ENCODE measurements around the gene RNASE9. TPM values are rescaled to one million over a fixed set of nuclear protein-coding genes. Genes with fewer than 3 reads are reported as not detected.

RNASE9 gene
- total RNA-seq, 4 donors from 2014 or later = not detected

DNA sequence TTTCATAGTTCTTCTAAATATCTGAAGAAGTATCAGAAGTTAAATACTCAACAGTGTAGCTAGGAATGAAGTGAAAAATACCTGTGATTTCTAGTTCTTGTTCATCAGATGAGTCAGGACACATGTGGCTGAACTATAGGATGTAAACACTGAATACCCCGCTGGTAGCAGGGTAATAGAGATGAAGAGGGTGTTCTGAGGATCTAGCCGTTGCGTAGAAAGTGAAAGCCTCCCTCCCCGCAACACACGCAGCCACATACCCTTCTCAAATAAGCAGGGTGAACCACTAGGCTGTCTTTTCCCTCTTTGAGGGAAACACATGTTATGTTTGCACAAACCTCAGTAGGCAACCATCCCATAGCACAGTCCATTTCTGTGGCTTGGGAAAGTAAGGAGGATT, 46.8 kb upstream of the RNASE9 start:
- TF ChIP-seq POLR2A (IDR thresholded peaks at IDR 0.05) = no peak
- TF ChIP-seq, protein P1, sequence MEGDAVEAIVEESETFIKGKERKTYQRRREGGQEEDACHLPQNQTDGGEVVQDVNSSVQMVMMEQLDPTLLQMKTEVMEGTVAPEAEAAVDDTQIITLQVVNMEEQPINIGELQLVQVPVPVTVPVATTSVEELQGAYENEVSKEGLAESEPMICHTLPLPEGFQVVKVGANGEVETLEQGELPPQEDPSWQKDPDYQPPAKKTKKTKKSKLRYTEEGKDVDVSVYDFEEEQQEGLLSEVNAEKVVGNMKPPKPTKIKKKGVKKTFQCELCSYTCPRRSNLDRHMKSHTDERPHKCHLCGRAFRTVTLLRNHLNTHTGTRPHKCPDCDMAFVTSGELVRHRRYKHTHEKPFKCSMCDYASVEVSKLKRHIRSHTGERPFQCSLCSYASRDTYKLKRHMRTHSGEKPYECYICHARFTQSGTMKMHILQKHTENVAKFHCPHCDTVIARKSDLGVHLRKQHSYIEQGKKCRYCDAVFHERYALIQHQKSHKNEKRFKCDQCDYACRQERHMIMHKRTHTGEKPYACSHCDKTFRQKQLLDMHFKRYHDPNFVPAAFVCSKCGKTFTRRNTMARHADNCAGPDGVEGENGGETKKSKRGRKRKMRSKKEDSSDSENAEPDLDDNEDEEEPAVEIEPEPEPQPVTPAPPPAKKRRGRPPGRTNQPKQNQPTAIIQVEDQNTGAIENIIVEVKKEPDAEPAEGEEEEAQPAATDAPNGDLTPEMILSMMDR (IDR thresholded peaks at IDR 0.05) = no peak
- intact Hi-C loops (cut with DNase I; ENCODE audit: low total_unique reads) = loop anchor here (10.0 kb wide), 1 partner anchor 273 kb away; the partner anchor contains the start of gene CCNB1IP1
- no peak for DNase-seq
- no peaks in the 10 kb centered on the region for H3K4me1 ChIP-seq
- no peaks in the 10 kb centered on the region for H3K9me3 ChIP-seq
- no peak overlapping the region for H3K27ac ChIP-seq
- H3K4me3 ChIP-seq = no peak overlapping the region
- no peaks in the 10 kb centered on the region for H3K36me3 ChIP-seq
- no peaks in the 10 kb centered on the region for H3K27me3 ChIP-seq

DNA sequence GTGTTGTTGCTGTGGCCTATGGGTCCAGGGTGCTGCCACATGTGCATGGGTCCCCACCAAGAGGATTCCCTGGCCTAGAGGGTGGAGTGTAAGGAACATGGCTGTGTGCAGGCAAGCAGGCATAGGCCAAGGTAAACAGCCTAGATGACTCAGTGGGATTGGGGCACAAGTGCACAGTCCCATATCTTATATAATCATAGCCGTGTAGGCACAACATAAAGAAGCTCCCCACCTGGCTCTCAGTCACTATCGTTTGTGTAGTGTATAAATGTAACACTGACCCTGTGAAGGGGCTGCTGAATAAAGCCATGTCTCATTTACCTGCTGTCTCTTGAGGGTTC, 46.0 kb upstream of the RNASE9 start:
- intact Hi-C loops (cut with DNase I; ENCODE audit: low total_unique reads) = loop anchor here (10.0 kb wide), 1 partner anchor 272 kb away; the partner anchor contains the start of gene CCNB1IP1

GRCh38 chr14:20606190-20606901, 45.5 kb upstream of the RNASE9 start:
- Histone ChIP-seq H3K36me3 (no peaks in the 10 kb centered on the region), H3K9me3 (no peaks in the 10 kb centered on the region), H3K4me1 (no peaks in the 10 kb centered on the region), H3K4me3 (no peak overlapping the region), H3K27me3 (no peaks in the 10 kb centered on the region), H3K27ac (no peak overlapping the region)
- no peak for TF ChIP-seq POLR2A (IDR thresholded peaks at IDR 0.05)
- TF ChIP-seq, protein P1 (IDR thresholded peaks at IDR 0.05) = no peak
- intact Hi-C loops (cut with DNase I; ENCODE audit: low total_unique reads) = loop anchor here (10.0 kb wide), 1 partner anchor 272 kb away; the partner anchor contains the start of gene CCNB1IP1
- DNase-seq = no peak

More for the DNA sequence above, 46.0 kb upstream of the RNASE9 start:
- TF ChIP-seq, protein P1 (IDR thresholded peaks at IDR 0.05) = no peak
- no peak for TF ChIP-seq POLR2A (IDR thresholded peaks at IDR 0.05)
- no peak for DNase-seq
- no peak overlapping the region for H3K27ac ChIP-seq
- no peaks in the 10 kb centered on the region for H3K9me3 ChIP-seq
- H3K4me3 ChIP-seq = no peak overlapping the region
- no peaks in the 10 kb centered on the region for H3K36me3 ChIP-seq
- H3K4me1 ChIP-seq = no peaks in the 10 kb centered on the region
- no peaks in the 10 kb centered on the region for H3K27me3 ChIP-seq

DNA sequence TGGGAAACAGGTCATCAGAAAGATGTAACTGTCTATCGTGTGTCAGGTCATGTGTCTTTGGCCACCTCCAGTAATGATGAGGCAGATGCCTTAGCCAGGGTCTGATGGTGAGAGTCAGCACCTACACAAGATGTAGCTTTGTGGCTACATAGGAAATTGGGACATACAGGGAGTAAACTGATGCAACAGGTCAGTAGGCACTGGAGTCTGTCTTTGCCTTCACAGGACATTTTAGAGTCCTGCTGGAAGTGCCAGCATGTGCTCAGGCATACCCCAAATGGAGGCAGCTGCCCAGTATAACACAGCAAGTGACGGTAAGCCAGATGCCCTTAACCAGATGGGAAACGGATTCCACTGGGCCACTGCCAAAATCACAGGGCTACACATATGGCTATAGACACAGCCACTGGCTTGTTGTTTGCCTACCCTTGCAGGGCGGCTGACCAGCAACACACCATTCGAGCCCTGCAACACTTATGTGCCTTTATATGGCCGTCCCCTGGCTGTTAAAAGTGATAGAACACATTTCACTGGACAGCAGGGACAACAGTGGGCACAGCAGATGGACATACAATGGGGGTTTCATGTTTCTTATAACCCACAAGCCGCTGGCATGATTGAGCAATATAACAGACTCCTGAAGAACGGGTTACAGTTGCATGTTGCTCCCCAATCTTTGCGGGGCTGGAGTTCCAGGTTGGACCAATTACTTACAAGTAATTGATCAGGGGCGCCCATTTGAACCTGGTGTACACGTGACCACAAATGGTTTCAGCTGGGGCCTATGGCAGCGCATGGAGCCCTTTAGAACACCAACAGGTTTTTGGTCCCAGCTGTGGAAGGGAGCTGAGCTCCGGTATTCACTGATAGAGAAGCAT, 43.2 kb upstream of the RNASE9 start:
- intact Hi-C loops (cut with DNase I; ENCODE audit: low total_unique reads) = loop anchor here (10.0 kb wide), 1 partner anchor 269 kb away; the partner anchor contains the start of gene CCNB1IP1

More for the DNA sequence above, 43.2 kb upstream of the RNASE9 start:
- H3K4me1 ChIP-seq = no peaks in the 10 kb centered on the region
- no peaks in the 10 kb centered on the region for H3K36me3 ChIP-seq
- H3K4me3 ChIP-seq = no peak overlapping the region
- DNase-seq = no peak
- TF ChIP-seq, protein P1 (IDR thresholded peaks at IDR 0.05) = no peak
- TF ChIP-seq POLR2A (IDR thresholded peaks at IDR 0.05) = no peak
- no peaks in the 10 kb centered on the region for H3K9me3 ChIP-seq
- no peaks in the 10 kb centered on the region for H3K27me3 ChIP-seq
- H3K27ac ChIP-seq = no peak overlapping the region
